ENCODE results near the gene TRAM2. TPM values are rescaled to one million over a fixed set of nuclear protein-coding genes. Genes with fewer than 3 reads are reported as not detected.

Gene TRAM2, protein sequence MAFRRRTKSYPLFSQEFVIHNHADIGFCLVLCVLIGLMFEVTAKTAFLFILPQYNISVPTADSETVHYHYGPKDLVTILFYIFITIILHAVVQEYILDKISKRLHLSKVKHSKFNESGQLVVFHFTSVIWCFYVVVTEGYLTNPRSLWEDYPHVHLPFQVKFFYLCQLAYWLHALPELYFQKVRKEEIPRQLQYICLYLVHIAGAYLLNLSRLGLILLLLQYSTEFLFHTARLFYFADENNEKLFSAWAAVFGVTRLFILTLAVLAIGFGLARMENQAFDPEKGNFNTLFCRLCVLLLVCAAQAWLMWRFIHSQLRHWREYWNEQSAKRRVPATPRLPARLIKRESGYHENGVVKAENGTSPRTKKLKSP
- 149 TPM in 2 replicates for total RNA-seq

DNA sequence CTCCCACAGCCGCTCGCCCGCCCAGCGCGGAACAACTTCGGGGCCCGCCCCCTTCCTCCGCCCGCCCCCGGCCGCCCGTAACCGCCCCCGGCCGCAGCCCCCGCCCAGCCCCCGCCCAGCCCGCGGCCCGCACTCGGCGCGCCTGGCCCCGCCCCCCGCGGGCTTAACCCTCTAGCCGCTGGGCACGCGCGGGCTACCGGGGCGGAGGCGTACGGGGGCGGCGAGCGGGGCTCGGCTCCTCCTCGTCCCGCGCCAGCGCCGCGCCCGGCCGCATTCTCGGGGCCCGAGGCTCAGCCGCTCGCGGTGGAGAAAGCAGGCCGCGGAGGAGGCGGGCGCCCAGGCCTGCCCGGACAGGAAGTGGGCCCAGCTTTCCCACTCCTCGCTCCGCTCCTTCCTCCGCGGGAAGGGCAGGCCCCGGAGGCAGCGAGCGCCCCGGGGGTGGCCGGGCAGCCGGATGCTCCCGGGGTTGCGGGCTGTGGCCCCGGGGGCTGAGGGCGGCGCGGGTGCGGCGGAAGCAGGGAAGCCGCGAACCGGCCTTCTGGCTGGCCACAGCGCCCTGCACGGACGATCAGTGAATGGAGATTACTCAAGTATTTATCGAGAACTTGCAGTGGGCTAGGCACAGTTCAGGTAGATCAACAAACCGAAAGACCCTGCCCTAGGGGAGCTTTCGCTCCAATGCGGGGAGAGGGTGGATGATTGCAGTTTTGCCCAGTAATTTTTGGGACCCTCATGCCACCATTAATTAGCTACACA, at the start of gene TRAM2:
TSS of gene TRAM2 (minus strand) at position 39 of the 756 bp plus-strand sequence. CDS start 145 bp downstream, outside the sequence.

Other genes with a start within 250 kb of the TRAM2 start
- gene PAQR8, start 214.9 kb downstream of the TRAM2 start, total RNA-seq, result 3.7 and 4.7 TPM in 2 replicates
- gene EFHC1, start 156.7 kb downstream of the TRAM2 start, total RNA-seq, result 16.0 and 19.6 TPM in 2 replicates
- gene TMEM14A, start 94.1 kb upstream of the TRAM2 start, total RNA-seq, result 21.4 and 29.0 TPM in 2 replicates
- gene GSTA2, start 186.4 kb upstream of the TRAM2 start, total RNA-seq, result not detected in 2 replicates
- gene GSTA1, start 226.8 kb upstream of the TRAM2 start, total RNA-seq, result not detected in 2 replicates

Measured in hair follicle dermal papilla cell (primary cell).